Stimulated activated CD4-positive, alpha-beta T cell treated with anti-CD3 and anti-CD28 coated beads, Interleukin-4, amount 100 ng/mL, for 4 hours (primary cell): ENCODE results near the gene VWDE.
"Not testable (repeated sequence)": the region's sequence is repeated elsewhere in the genome, so short reads cannot be mapped to it uniquely, and the experiment has no call there.

ENCODE experiments used
- DNase-seq, 2 experiments: peaks; one replicate each; pipeline ENCODE4 v3.0.0-alpha.2; 2020

The VWDE gene

GRCh38 chr7:12403287-12404181, at the start of gene VWDE:
VWDE (minus strand) TSS chr7:12403865; CDS start chr7:12403716, 149 bp downstream.
- peak; percentile 46 to 50 for DNase-seq

- DNase-seq: not testable (repeated sequence)
Measured at GRCh38 chr7:12453136-12453535, 49.5 kb upstream of the VWDE start.

- DNase-seq: no peak
Measured at GRCh38 chr7:12450615-12451014, 47.0 kb upstream of the VWDE start.

- no peak for DNase-seq
Measured at GRCh38 chr7:12444785-12445184, 41.1 kb upstream of the VWDE start.

GRCh38 chr7:12440229-12440628, 36.6 kb upstream of the VWDE start:
- no peak for DNase-seq

- DNase-seq: no peak
Measured at GRCh38 chr7:12436896-12437535, 33.4 kb upstream of the VWDE start.

- no peak for DNase-seq
Measured at GRCh38 chr7:12436126-12436525, 32.5 kb upstream of the VWDE start.

GRCh38 chr7:12434012-12434642, 30.5 kb upstream of the VWDE start:
- DNase-seq: no peak

- DNase-seq: no peak
Measured at GRCh38 chr7:12431886-12432556, 28.4 kb upstream of the VWDE start.

GRCh38 chr7:12425311-12425710, 21.6 kb upstream of the VWDE start:
- DNase-seq: no peak

GRCh38 chr7:12423997-12424745, 20.5 kb upstream of the VWDE start:
- no peak for DNase-seq

- no peak for DNase-seq
Measured at GRCh38 chr7:12423355-12423996, 19.8 kb upstream of the VWDE start.

GRCh38 chr7:12422554-12423320, 19.1 kb upstream of the VWDE start:
- DNase-seq: no peak

GRCh38 chr7:12418452-12418851, 14.8 kb upstream of the VWDE start:
- no peak for DNase-seq

GRCh38 chr7:12415072-12415471, 11.4 kb upstream of the VWDE start:
- DNase-seq: no peak

- DNase-seq: no peak
Measured at GRCh38 chr7:12412407-12412806, 8.7 kb upstream of the VWDE start.

- DNase-seq: no peak
Measured at GRCh38 chr7:12410523-12410922, 6.9 kb upstream of the VWDE start.

GRCh38 chr7:12409097-12409711, 5.5 kb upstream of the VWDE start:
- DNase-seq: no peak

GRCh38 chr7:12407652-12408051, 4.0 kb upstream of the VWDE start:
- not testable (repeated sequence) for DNase-seq

GRCh38 chr7:12402365-12402725, 1.3 kb downstream of the VWDE start:
- no peak for DNase-seq
